ENCODE results near the gene SFTA2. TPM values are rescaled to one million over a fixed set of nuclear protein-coding genes. Genes with fewer than 3 reads are reported as not detected.

The SFTA2 gene
- total and polyA plus RNA-seq, 9 of the 15 experiments (the other 6 are each of a cell fraction or from before 2014, with no cell fraction given), result not detected

GRCh38 chr6:30931272-30931671 is 698 bp downstream of the SFTA2 start (continued):
- TF ChIP-seq RFX5 (IDR thresholded peaks at IDR 0.05; ENCODE audit: low read depth, low read length) (no peak), MED1 (CRISPR knock-in tag; IDR thresholded peaks at IDR 0.05; ENCODE audit: borderline replicate concordance) (no peak)

GRCh38 chr6:30930506-30930905 is 1.5 kb downstream of the SFTA2 start:
- no TSS peak for BruUV-seq (replicated peaks)
- intact Hi-C loops (cut with micrococcal nuclease), result no loop called here
- peaks cover 4% of the 10 kb centered on the region; the same call in 1 of the 2 replicates for H3K9me3 ChIP-seq (replicated peaks; ENCODE audit: control insufficient read depth, insufficient read depth, low read depth, low read length)
- FAIRE-seq (no peak), ATAC-seq (no peak), DNase-seq (ENCODE audit: extremely low read depth in 1 of 4, low spot score in 3 of 4) (no peak)
- ChIA-PET POLR2A (interaction anchor here (0.6 to 2.4 kb wide), 3 partner anchors 10 to 248 kb away, joined by 3 to 12 read pairs (median 6); no protein-coding TSS in a partner anchor), CTCF (ENCODE audit: low intra/inter-chr PET ratio) (no interaction called here)
- H2AFZ ChIP-seq (ENCODE audit: low read depth, low read length), result no peak overlapping the region
- H3K27me3 ChIP-seq (ENCODE audit: control insufficient read depth in 2 of 2, insufficient read depth in 2 of 2, low read length in 2 of 2), result peaks cover 0 to 13% of the 10 kb centered on the region in 2 experiments; a peak in 2 of 5 replicates
- no peaks in the 10 kb centered on the region for H4K20me1 ChIP-seq (replicated peaks; ENCODE audit: control insufficient read depth, insufficient read depth, low read length)
- no peak overlapping the region for H3K4me2 ChIP-seq (ENCODE audit: insufficient read depth, low read length)
- no peak overlapping the region for H3K27ac ChIP-seq (ENCODE audit: extremely low read depth, low read depth, low read length)
- 13% methylated on average over 4 of the region's 4 CpGs for WGBS (ENCODE audit: insufficient coverage, low coverage, missing lambda C conversion rate)
- no peak for TF ChIP-seq ESRRA (IDR thresholded peaks at IDR 0.05; ENCODE audit: borderline replicate concordance, low read depth)
- no peak for TF ChIP-seq POLR3A (IDR thresholded peaks at IDR 0.05; ENCODE audit: borderline replicate concordance, extremely low read depth, insufficient read depth, insufficient read length)
- TF ChIP-seq ZNF253 (CRISPR knock-in tag; conservative IDR thresholded peaks at IDR 0.05), result no peak
- no peak for TF ChIP-seq ZNF644 (tag; IDR thresholded peaks at IDR 0.05; ENCODE audit: low read depth)
- no peak for TF ChIP-seq HNRNPL (IDR thresholded peaks at IDR 0.05; ENCODE audit: low read depth, low read length)
- TF ChIP-seq PTBP1 (IDR thresholded peaks at IDR 0.05; ENCODE audit: low read depth, low read length), result no peak
- no peak for TF ChIP-seq E2F3 (CRISPR knock-in tag; IDR thresholded peaks at IDR 0.05)
- TF ChIP-seq ZEB2 (IDR thresholded peaks at IDR 0.05), result no peak
- TF ChIP-seq KDM2B (CRISPR knock-in tag; IDR thresholded peaks at IDR 0.05), result no peak
- no peak for TF ChIP-seq CEBPB (tag; IDR thresholded peaks at IDR 0.05)
- TF ChIP-seq ARID3B (CRISPR knock-in tag; IDR thresholded peaks at IDR 0.05; ENCODE audit: borderline replicate concordance), result no peak
- no peak for TF ChIP-seq MEF2D (tag; conservative IDR thresholded peaks at IDR 0.05; ENCODE audit: low read depth)
- TF ChIP-seq SP1 (CRISPR knock-in tag; IDR thresholded peaks at IDR 0.05), result no peak
- no peak for TF ChIP-seq TRIM28 (IDR thresholded peaks at IDR 0.05)
- no peak for TF ChIP-seq ZC3H8 (IDR thresholded peaks at IDR 0.05)
- H3K4me3 ChIP-seq, result no peak overlapping the region
- peaks cover 0 to 2% of the 10 kb centered on the region in 2 experiments; a peak in 3 of 5 replicates for H3K4me1 ChIP-seq (replicated peaks in 1 of 2; ENCODE audit: control insufficient read depth in 2 of 2, insufficient read depth in 2 of 2, low read length in 2 of 2)
- no peaks in the 10 kb centered on the region for H3K9me1 ChIP-seq (ENCODE audit: control insufficient read depth, insufficient read depth, low read length)
- H3K79me2 ChIP-seq (ENCODE audit: control insufficient read depth, insufficient read depth, low read length), result no peaks in the 10 kb centered on the region
- in situ Hi-C loops (cut with MboI), result no loop called here
- H3K9ac ChIP-seq (ENCODE audit: insufficient read depth in 1 of 2, low read depth in 2 of 2, low read length in 2 of 2), result no peak overlapping the region
- H3K36me3 ChIP-seq (ENCODE audit: control insufficient read depth, insufficient read depth, low read length), result peaks cover 13% of the 10 kb centered on the region; the same call in 2 of the 3 replicates

Data from K562 (cell line).